HFF-Myc (cell line): ENCODE measurements around the gene CEP78.
A peak's percentile ranks its signal among the peaks of the same experiment; 100 is the strongest.

Experiments
- DNase-seq: peaks from one replicate; pipeline ENCODE4 v3.0.0-alpha.2; 2011; ENCODE audit warnings: low read depth; ENCODE audit errors: extremely low read depth
- H3K4me3 ChIP-seq: replicated peaks from 2 replicates; pipeline ENCODE4 v1.5.1; 2011; ENCODE audit warnings: low read depth, mild to moderate bottlenecking, control low read depth, low read length
- CTCF ChIP-seq: IDR thresholded peaks from 2 replicates; pipeline ENCODE4 v1.5.1; 2012; ENCODE audit warnings: mild to moderate bottlenecking, low read depth, low read length, control low read depth; ENCODE audit errors: missing control alignments

Gene CEP78

GRCh38 chr9:78234810-78235209, 1.1 kb upstream of the CEP78 start:
- H3K4me3 ChIP-seq, result peak overlapping the region; percentile 83
- TF ChIP-seq CTCF, result no peak
- DNase-seq, result no peak

GRCh38 chr9:78235256-78235761, 566 bp upstream of the CEP78 start:
- TF ChIP-seq CTCF, result no peak
- DNase-seq, result no peak
- H3K4me3 ChIP-seq, result peak overlapping the region; percentile 83

GRCh38 chr9:78236551-78236910, 656 bp downstream of the CEP78 start:
- peak overlapping the region; percentile 83 for H3K4me3 ChIP-seq
- no peak for TF ChIP-seq CTCF
- no peak for DNase-seq

- peak overlapping the region; percentile 6; the same call in 1 of the 2 replicates for H3K4me3 ChIP-seq
- DNase-seq, result no peak
- TF ChIP-seq CTCF, result no peak
Observed at GRCh38 chr9:78238046-78239038, 2.5 kb downstream of the CEP78 start.

GRCh38 chr9:78239506-78239905, 3.6 kb downstream of the CEP78 start:
- H3K4me3 ChIP-seq, result no peak overlapping the region
- no peak for TF ChIP-seq CTCF
- DNase-seq, result no peak

GRCh38 chr9:78242041-78242440, 6.2 kb downstream of the CEP78 start:
- DNase-seq, result no peak
- no peak overlapping the region for H3K4me3 ChIP-seq
- no peak for TF ChIP-seq CTCF
